ENCODE results near the gene B4GALT6.
A peak's percentile ranks its signal among the peaks of the same experiment; 100 is the strongest.

The B4GALT6 gene

DNA sequence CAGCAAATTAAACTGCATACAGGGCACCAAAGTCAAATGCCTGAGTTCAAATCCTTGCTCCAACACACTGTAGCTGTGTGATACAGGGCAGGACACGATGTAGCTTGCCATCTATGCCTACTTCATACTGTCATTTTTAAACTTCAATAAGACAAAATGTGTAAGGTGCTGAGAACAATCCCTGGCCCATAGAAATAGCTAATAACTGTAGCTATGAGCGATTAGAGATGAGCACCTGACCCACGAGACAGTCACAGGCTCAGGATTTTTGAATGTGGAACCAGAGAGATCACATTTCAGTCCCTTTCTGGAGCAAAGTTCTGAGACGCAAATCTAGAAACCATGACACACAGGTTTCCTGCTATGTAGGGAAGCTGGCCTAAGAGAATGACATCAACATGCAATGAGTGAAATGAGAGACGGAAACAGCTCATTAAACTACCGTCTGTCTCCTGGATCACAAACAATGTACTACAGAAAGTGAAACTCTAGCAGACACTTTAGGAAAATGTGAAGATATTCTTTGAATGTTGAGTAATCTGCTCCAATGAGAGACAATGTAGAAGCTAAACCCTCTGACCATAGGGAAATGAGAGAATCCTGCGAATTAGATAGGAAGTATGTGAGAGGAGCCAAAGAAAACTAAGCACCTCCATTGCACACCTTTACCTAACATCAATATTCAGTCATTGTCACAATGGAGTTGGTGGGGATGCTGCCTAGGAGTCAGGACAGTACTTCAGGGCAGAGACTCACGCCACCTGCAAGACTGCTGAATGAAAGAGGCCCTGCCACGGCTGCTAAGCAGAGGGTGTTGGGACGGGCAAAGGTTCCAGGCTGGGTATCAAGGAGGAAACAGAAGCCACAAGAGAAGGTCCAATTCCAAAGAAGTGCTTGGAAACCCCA, 25.5 kb downstream of the B4GALT6 start:
- no peaks in the 10 kb centered on the region for H3K9me3 Mint-ChIP-seq
- H3K27ac Mint-ChIP-seq, result peak overlapping the region; percentile 84
- H3K36me3 Mint-ChIP-seq (ENCODE audit: low read depth), result no peaks in the 10 kb centered on the region
- H3K4me3 Mint-ChIP-seq, result no peak overlapping the region
- H3K27me3 Mint-ChIP-seq, result peaks cover 9% of the 10 kb centered on the region
- H3K4me1 Mint-ChIP-seq (ENCODE audit: low read depth), result peaks cover 22% of the 10 kb centered on the region

DNA sequence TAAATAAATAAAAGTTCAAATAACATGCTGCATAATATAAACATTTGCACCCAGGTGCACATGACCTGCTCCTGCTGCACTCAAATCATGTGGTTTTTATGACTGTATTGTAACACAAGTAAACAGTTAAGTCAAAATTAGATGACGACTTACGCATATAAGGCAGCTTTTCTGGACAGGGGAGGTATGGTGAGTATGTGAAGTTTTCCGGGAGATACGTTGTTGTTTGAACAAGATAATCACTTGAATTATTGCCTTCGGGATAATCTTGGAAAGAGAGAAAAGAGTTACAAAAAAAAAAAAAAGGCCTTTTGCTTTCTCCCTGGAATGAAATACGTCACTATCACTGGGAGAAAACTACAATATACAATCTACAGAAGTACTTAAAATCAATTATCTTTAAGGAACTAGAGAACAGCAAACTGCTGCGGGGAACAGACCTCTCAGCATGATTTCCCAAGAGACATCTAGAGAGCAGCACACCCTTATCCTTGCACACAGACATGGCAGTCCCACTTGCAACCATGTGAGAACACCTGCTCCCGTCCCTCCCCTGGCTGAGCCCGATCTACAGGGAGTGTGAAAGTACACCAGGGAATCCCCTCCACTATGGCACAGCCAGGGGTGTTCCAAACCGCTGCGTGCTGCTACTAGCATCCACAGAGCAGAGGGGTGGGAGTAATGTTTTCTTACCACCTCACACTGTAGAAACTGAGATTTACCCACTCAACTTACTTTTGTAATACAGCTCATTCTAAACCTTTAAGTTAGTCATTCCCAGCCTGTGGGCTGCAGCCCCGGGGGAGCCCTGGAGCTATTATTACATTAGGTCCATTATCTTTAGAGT, 26.3 kb downstream of the B4GALT6 start:
- Mint-ChIP-seq H3K4me1 (ENCODE audit: low read depth) (peaks cover 24% of the 10 kb centered on the region), H3K36me3 (ENCODE audit: low read depth) (no peaks in the 10 kb centered on the region), H3K27ac (peak overlapping the region; percentile 84), H3K27me3 (peaks cover 14% of the 10 kb centered on the region), H3K4me3 (no peak overlapping the region), H3K9me3 (no peaks in the 10 kb centered on the region)

DNA sequence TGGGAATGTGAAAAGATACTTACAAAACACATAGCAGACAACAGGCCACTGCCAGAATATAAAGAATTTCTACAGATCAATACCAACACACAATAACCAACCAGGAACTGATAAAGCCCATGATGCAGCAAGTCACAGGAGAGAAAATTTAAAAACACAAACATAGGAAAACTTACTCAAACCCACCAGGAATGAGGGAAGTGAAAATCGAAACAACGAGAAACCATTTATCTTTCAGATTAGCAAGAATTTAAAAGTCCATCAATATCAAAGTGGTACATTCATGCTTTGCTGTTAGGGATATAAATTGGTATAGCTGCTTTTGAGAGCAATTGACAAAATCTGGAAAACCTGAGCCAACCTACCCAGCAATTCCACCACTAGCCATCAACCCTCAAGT, 27.6 kb downstream of the B4GALT6 start:
- H3K4me3 Mint-ChIP-seq, result no peak overlapping the region
- peaks cover 33% of the 10 kb centered on the region for H3K4me1 Mint-ChIP-seq (ENCODE audit: low read depth)
- H3K9me3 Mint-ChIP-seq, result no peaks in the 10 kb centered on the region
- H3K27ac Mint-ChIP-seq, result no peak overlapping the region
- peaks cover 26% of the 10 kb centered on the region for H3K27me3 Mint-ChIP-seq
- H3K36me3 Mint-ChIP-seq (ENCODE audit: low read depth), result no peaks in the 10 kb centered on the region

DNA sequence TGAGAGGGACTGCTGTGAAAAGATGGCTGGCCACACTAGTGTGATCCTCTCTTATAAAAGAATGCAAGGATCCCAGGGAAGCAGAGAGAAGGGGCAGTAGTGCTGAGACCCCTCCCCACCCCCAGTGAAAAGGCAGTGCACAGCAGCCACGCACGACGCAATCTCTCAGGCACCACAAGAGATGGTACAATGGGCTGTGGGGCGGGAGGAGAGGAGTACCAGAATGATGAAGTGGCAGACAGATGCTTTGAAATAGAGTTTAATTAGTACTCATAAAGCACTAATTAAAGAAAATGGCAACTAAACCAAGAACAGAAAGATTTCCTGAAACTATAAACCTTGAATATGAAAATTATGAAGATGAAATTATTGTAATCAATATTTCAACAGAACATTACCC, 29.0 kb downstream of the B4GALT6 start:
- H3K4me1 Mint-ChIP-seq (ENCODE audit: low read depth), result peaks cover 33% of the 10 kb centered on the region
- H3K27ac Mint-ChIP-seq, result no peak overlapping the region
- H3K9me3 Mint-ChIP-seq, result no peaks in the 10 kb centered on the region
- H3K27me3 Mint-ChIP-seq, result peaks cover 30% of the 10 kb centered on the region
- H3K36me3 Mint-ChIP-seq (ENCODE audit: low read depth), result no peaks in the 10 kb centered on the region
- no peak overlapping the region for H3K4me3 Mint-ChIP-seq

DNA sequence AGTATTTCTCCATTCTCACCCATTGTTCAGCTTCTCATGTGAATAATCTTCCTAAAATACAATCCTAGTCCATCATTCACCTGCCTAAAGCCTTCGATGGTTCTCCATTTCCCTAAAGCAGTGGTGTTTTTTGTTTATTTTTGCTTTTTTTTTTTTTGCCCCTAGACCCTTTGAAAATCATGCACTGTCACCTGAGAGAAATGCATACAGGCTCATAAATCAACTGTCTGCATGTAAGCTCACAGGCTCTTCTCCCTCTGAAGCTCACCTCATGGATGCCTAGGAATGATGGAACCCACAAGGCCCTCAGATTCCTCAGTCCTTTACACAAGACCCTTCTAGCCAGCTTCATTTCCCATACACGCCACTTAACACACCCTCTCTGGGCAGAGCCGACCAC, 31.5 kb downstream of the B4GALT6 start:
- Mint-ChIP-seq H3K4me1 (ENCODE audit: low read depth) (peaks cover 24% of the 10 kb centered on the region), H3K9me3 (no peaks in the 10 kb centered on the region), H3K36me3 (ENCODE audit: low read depth) (no peaks in the 10 kb centered on the region), H3K4me3 (no peak overlapping the region), H3K27ac (peak overlapping the region; percentile 13), H3K27me3 (peaks cover 40% of the 10 kb centered on the region)

DNA sequence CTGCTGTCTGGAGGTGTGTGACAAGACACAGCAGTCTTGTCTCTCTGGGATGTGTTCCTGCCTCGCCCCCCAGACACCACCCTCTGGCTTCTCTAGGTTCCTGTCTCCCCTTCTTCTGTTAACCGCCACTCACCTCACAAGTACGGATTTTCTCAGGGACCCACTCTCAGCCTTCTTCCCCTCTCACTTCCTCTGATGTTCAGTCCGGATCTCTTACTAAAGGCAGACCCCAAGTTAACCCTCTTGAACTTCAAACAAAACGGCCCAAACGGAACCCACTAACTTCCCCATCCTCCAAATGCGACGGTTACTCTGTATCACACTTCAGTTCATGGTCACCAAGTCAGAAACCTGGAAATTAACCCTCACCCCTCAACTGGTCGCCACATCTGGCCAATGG, 32.0 kb downstream of the B4GALT6 start:
- Mint-ChIP-seq H3K36me3 (ENCODE audit: low read depth) (no peaks in the 10 kb centered on the region), H3K27me3 (peaks cover 40% of the 10 kb centered on the region), H3K9me3 (no peaks in the 10 kb centered on the region), H3K4me3 (no peak overlapping the region), H3K4me1 (ENCODE audit: low read depth) (peaks cover 21% of the 10 kb centered on the region), H3K27ac (no peak overlapping the region)

DNA sequence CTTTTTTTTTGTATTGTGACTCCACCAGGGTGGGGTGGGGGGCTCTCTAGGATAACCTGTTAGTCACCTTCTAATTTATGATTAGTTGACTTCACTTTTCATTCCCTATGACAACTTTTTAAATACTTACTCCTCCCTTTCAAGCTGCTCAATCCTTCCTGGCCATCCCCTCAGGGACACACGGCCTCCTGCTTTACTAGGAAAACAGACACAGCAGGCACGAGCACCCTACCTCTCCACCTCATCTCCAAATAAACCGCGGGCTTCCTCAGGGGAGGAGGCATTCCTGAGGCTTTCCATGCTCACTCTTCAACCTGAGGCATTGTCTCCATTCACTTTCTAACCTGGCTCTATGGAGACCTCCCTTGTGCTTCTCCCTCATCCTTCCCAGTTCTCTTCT, 33.0 kb downstream of the B4GALT6 start:
- Mint-ChIP-seq H3K4me1 (ENCODE audit: low read depth) (peaks cover 27% of the 10 kb centered on the region), H3K27me3 (peaks cover 42% of the 10 kb centered on the region), H3K27ac (no peak overlapping the region), H3K4me3 (no peak overlapping the region), H3K9me3 (no peaks in the 10 kb centered on the region), H3K36me3 (ENCODE audit: low read depth) (no peaks in the 10 kb centered on the region)

DNA sequence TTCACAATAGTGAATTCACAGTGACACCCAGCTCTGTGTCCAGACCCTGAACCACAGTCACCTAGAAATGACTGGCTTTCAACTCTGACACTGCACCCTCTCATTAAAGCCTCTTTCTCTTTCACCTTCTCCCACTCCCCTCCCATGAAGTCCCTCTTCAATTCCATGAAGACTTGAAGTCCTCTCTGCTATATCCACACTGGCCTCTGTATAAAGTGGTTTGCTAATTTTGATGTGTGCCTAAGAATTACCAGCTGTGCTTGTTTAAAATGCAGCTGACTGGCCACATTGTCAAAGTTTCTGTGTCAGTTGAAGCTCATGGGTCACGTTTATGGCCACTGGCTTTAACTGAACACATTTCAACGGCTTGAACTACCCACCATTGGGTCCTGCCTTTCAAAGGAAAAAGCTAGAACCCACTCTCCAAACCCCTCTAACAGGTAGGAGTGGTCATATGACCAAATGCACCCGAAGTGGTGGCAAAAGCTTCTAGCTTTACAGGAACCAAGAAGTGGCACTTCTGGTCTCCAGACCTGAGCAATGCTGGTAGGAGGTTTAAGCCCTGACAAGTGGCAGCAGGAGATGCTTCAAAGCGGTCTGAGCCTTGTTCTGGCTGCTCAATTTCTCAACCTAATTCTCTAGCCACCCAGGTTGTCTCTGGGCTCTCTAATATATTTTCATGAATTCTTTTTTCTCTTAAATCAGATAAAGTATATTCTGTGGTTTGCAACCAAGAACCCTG, 34.2 kb downstream of the B4GALT6 start:
- Mint-ChIP-seq H3K9me3 (no peaks in the 10 kb centered on the region), H3K27ac (no peak overlapping the region), H3K4me3 (no peak overlapping the region), H3K4me1 (ENCODE audit: low read depth) (peaks cover 32% of the 10 kb centered on the region), H3K27me3 (peaks cover 39% of the 10 kb centered on the region), H3K36me3 (ENCODE audit: low read depth) (no peaks in the 10 kb centered on the region)

DNA sequence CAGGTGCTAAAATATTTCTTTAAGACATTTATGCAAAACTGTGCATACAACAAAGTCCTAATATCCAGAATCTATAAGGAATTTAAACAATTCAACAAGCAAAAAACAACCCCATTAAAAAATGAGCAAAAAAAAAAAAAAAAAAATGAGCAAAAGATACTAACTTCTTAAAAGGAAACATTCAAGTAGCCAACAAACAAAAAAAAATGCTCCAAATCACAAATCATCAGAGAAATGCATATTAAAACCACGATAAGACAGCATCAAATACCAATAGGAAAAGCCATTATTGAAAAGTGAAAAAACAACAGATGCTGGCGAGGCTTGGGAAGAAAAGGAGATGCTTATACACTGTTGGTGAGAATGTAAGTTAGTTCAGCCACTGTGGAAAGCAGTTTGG, 34.9 kb downstream of the B4GALT6 start:
- peaks cover 39% of the 10 kb centered on the region for H3K27me3 Mint-ChIP-seq
- no peak overlapping the region for H3K4me3 Mint-ChIP-seq
- peaks cover 32% of the 10 kb centered on the region for H3K4me1 Mint-ChIP-seq (ENCODE audit: low read depth)
- no peak overlapping the region for H3K27ac Mint-ChIP-seq
- no peaks in the 10 kb centered on the region for H3K9me3 Mint-ChIP-seq
- H3K36me3 Mint-ChIP-seq (ENCODE audit: low read depth), result no peaks in the 10 kb centered on the region

DNA sequence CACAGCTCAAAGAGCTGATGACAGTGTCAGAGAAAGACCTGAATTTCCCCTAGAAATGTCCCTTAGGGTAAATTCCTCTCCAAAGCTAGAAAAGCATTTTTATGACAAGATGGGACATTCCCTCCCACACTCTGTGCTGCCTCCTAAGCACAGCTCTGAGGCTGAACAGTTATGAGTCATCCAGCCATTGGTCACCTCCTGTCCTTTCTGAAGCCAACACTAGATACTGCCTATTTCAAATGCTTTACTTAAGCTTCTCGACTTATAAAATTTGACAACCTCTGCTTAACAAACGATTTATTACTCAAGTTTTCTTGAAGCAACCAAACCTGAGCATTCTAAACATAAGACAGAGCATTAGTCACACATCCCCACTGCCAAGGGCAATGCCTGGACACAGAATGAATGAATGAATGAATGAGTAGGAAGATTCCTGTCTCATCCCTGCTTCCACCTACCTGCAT, 35.4 kb downstream of the B4GALT6 start:
- no peak overlapping the region for H3K4me3 Mint-ChIP-seq
- H3K27ac Mint-ChIP-seq, result no peak overlapping the region
- peaks cover 39% of the 10 kb centered on the region for H3K27me3 Mint-ChIP-seq
- no peaks in the 10 kb centered on the region for H3K36me3 Mint-ChIP-seq (ENCODE audit: low read depth)
- H3K9me3 Mint-ChIP-seq, result no peaks in the 10 kb centered on the region
- H3K4me1 Mint-ChIP-seq (ENCODE audit: low read depth), result peaks cover 32% of the 10 kb centered on the region

DNA sequence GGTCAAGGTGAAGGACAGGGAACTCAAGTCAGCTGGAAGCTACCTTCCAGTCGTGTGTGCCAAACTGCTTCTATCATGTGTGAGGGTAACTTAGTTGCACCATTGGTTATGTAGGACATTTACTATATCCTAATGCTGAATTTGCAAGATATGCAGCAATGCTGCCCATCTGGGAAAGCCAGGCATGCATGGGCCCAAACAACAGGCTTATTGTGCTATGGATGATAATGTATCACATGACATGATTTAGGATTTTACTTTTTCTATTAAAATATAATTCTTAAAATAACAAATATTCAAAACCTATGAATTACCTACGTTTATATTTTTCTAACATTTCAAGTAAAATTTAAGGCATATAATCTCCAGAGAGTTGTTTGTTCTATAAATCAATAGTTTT, 35.9 kb downstream of the B4GALT6 start:
- H3K36me3 Mint-ChIP-seq (ENCODE audit: low read depth), result no peaks in the 10 kb centered on the region
- no peaks in the 10 kb centered on the region for H3K9me3 Mint-ChIP-seq
- no peak overlapping the region for H3K27ac Mint-ChIP-seq
- peaks cover 35% of the 10 kb centered on the region for H3K27me3 Mint-ChIP-seq
- peaks cover 32% of the 10 kb centered on the region for H3K4me1 Mint-ChIP-seq (ENCODE audit: low read depth)
- H3K4me3 Mint-ChIP-seq, result no peak overlapping the region

DNA sequence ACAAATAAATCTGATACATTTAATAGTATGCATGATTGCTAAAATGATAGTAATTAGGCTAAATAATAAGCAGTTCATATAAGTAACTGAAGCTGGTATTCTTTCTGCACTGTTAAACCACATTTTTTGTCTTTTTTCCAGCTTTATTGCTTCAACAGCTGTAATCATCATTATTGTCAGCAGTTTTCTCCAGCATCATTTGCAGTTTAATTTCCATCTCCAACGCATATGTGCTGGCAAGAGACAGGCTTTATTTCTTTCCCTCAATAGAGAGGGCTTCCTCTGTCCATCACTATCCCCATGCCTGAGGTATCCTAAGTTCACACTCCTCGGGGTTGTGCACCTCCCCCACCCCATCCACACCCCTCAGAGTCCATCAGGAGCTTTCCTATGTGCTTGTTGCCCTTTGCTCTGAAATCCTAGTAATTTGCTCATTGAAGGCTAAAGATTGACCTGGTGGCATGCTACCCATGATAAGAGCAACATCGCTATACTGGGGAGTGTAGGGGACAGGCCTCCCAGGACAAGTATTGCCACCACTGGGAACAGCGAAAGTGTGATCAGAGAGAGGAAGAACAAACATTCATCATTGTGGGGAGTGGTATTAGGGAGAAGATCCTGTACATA, 37.1 kb downstream of the B4GALT6 start:
- H3K4me1 Mint-ChIP-seq (ENCODE audit: low read depth), result peaks cover 23% of the 10 kb centered on the region
- H3K27ac Mint-ChIP-seq, result no peak overlapping the region

DNA sequence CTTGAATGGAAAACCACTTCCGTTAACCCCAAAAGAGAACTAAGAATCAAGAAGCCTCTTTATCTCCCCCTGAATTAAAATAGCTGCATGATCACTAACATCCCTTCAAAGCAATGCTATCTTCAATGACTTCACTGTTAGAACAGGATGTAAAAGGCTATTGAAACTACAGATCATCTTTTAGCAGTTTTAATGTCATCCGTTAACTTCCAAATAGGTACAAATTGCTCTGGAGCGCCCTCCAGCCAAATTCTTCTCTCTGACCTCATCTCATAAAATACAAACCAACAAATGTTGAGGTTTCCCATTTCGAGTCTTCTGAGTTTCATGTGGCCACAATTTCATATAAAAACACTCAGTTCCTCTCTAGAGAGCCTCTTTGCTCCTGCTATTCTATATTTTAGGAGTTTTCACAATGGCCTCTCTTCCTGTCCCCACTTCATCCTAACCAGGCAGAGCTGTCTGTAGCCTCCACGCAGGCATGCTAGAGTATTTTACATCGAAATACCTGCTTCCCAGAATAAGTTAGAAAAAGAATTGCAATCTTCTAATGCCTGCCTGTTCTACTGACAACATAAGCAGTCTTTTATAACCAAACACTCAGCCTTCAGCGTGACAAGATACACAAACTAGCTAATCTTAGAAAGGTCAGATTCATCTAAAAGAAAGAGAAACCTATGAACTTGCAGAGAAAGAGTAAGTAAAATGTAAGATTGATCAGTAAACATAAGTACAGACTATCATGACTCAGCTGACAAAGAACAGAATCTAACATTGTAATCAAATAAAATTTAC, 37.9 kb downstream of the B4GALT6 start:
- Mint-ChIP-seq H3K36me3 (ENCODE audit: low read depth) (no peaks in the 10 kb centered on the region), H3K27ac (no peak overlapping the region), H3K4me1 (ENCODE audit: low read depth) (peaks cover 21% of the 10 kb centered on the region), H3K27me3 (peaks cover 20% of the 10 kb centered on the region), H3K4me3 (no peak overlapping the region), H3K9me3 (no peaks in the 10 kb centered on the region)

More for the DNA sequence above, 37.1 kb downstream of the B4GALT6 start:
- H3K27me3 Mint-ChIP-seq, result peaks cover 24% of the 10 kb centered on the region
- no peaks in the 10 kb centered on the region for H3K9me3 Mint-ChIP-seq
- no peaks in the 10 kb centered on the region for H3K36me3 Mint-ChIP-seq (ENCODE audit: low read depth)
- H3K4me3 Mint-ChIP-seq, result no peak overlapping the region

DNA sequence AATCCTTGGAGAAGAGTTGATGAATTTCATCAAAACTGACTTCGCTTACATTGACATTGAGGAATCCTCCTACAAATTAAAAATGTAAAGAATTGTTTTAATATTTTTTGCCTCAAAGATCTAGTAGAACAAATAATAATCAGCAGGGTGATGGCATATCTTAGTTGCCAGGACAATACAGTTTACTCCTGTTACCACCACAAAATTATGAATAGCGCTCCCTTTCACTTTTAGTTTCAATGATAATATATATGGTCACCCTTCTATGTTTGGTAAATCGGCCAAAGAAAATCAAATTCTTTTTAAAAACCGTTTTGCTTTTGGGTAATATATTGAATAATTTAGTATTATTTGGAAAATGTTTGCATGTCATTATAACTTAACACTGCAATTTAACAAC, 39.0 kb downstream of the B4GALT6 start:
- Mint-ChIP-seq H3K36me3 (ENCODE audit: low read depth) (no peaks in the 10 kb centered on the region), H3K27ac (no peak overlapping the region), H3K27me3 (peaks cover 15% of the 10 kb centered on the region), H3K4me1 (ENCODE audit: low read depth) (peaks cover 21% of the 10 kb centered on the region), H3K9me3 (no peaks in the 10 kb centered on the region), H3K4me3 (no peak overlapping the region)

Measured in stimulated activated naive CD8-positive, alpha-beta T cell treated with anti-CD3 and anti-CD28 coated beads, Interleukin-15, Interleukin-2, amounts not matched to agents 100 ng/mL and 50 ng/mL, for 24 hours (primary cell).